IMR-90 (cell line): Measurements from ENCODE around the gene ZFPM1. TPM values are rescaled to one million over a fixed set of nuclear protein-coding genes. Genes with fewer than 3 reads are reported as not detected.

Experiments
- ATAC-seq: fragments of 200-7000 bp; cut with Tn5 transposase; 2 replicates; pipeline ENCODE4 v1.9.1; 2020; ENCODE audit warnings: low read depth, mild to moderate bottlenecking, moderate library complexity
- BruUV-seq: library from RNA; stranded (reverse); fragments of 400-500 nt; replicated peaks from 2 replicates; lab custom pipeline; 2021; lab: Mats Ljungman, UMichigan
- CTCF ChIA-PET: fragments of 300-600 bp; formaldehyde crosslinking; extraction: SDS; loops from one replicate; lab custom pipeline; 2021; ENCODE audit warnings: antibody characterized with exemption; lab: Yijun Ruan, JAX
- POLR2A ChIA-PET: fragments of 300-600 bp; sonication (Branson Sonifier 250); formaldehyde crosslinking; loops from one replicate; lab custom pipeline; 2022; ENCODE audit warnings: antibody characterized with exemption; ENCODE audit not compliant: unreplicated experiment; lab: Charles Lee
- DNase-seq: peaks from one replicate; pipeline ENCODE4 v3.0.0; 2013
- H2AFZ ChIP-seq: replicated peaks from 2 replicates; pipeline ENCODE3; 2013; ENCODE audit warnings: low read length, mild to moderate bottlenecking; ENCODE audit not compliant: poor library complexity
- H2AK5ac ChIP-seq: 2 replicates; pipeline ENCODE4 v1.6.1; 2013; ENCODE audit warnings: low read depth, low read length, inconsistent platforms
- H2AK9ac ChIP-seq: replicated peaks from 2 replicates; pipeline ENCODE3; 2013; ENCODE audit warnings: mild to moderate bottlenecking, low read depth, low read length, moderate library complexity; ENCODE audit not compliant: poor library complexity
- H2BK120ac ChIP-seq: 2 replicates; pipeline ENCODE4 v1.6.1; 2013; ENCODE audit warnings: low read depth, low read length, inconsistent platforms
- H2BK15ac ChIP-seq: 3 replicates; pipeline ENCODE4 v1.6.1; 2013; ENCODE audit warnings: low read depth, low read length, inconsistent platforms
- H2BK20ac ChIP-seq: 2 replicates; pipeline ENCODE4 v1.6.1; 2013; ENCODE audit warnings: low read depth, mild to moderate bottlenecking, inconsistent platforms, low read length, moderate library complexity
- H2BK5ac ChIP-seq: 2 replicates; pipeline ENCODE4 v1.6.1; 2013; ENCODE audit warnings: mild to moderate bottlenecking, low read depth, low read length, inconsistent platforms; ENCODE audit not compliant: poor library complexity, severe bottlenecking
- H3K14ac ChIP-seq: replicated peaks from 2 replicates; pipeline ENCODE4 v1.6.1; 2013; ENCODE audit warnings: low read depth, low read length, inconsistent platforms
- H3K18ac ChIP-seq: 2 replicates; pipeline ENCODE4 v1.6.1; 2013; ENCODE audit warnings: low read depth, low read length, control low read depth
- H3K23ac ChIP-seq: 2 replicates; pipeline ENCODE4 v1.6.1; 2013; ENCODE audit warnings: low read depth, low read length, inconsistent platforms
- H3K27ac ChIP-seq: 2 replicates; pipeline ENCODE4 v1.5.1; 2013; ENCODE audit warnings: mild to moderate bottlenecking, control low read depth, low read length; ENCODE audit not compliant: insufficient read depth
- H3K27me3 ChIP-seq: 2 replicates; pipeline ENCODE4 v1.6.1; 2013; ENCODE audit warnings: low read length; ENCODE audit not compliant: control insufficient read depth, insufficient read depth
- H3K36me3 ChIP-seq: 2 replicates; pipeline ENCODE4 v1.6.1; 2013; ENCODE audit warnings: low read length, mixed read lengths; ENCODE audit not compliant: control insufficient read depth, insufficient read depth
- H3K4ac ChIP-seq: 2 replicates; pipeline ENCODE4 v1.6.1; 2013; ENCODE audit warnings: low read depth, low read length, inconsistent platforms
- H3K4me1 ChIP-seq: 2 replicates; pipeline ENCODE4 v1.6.1; 2013; ENCODE audit warnings: low read length, mixed read lengths; ENCODE audit not compliant: control insufficient read depth, insufficient read depth
- H3K4me2 ChIP-seq: 2 replicates; pipeline ENCODE4 v1.6.1; 2013; ENCODE audit warnings: low read depth, mild to moderate bottlenecking, control low read depth, low read length, moderate library complexity
- H3K4me3 ChIP-seq: 2 replicates; pipeline ENCODE4 v1.5.1; 2013; ENCODE audit warnings: low read depth, mild to moderate bottlenecking, control low read depth, low read length, moderate library complexity; ENCODE audit not compliant: insufficient read depth
- H3K56ac ChIP-seq: 2 replicates; pipeline ENCODE4 v1.6.1; 2013; ENCODE audit warnings: low read length, inconsistent platforms; ENCODE audit not compliant: insufficient read depth; ENCODE audit errors: extremely low read depth
- H3K79me1 ChIP-seq, 2 experiments: 2 replicates each; pipeline ENCODE4 v1.6.1; 2013; ENCODE audit warnings: low read length in 2 of 2, inconsistent platforms in 1 of 2, low read depth in 1 of 2
- H3K9ac ChIP-seq: 2 replicates; pipeline ENCODE4 v1.6.1; 2013; ENCODE audit warnings: low read depth, low read length, control low read depth
- H3K9me1 ChIP-seq: 2 replicates; pipeline ENCODE4 v1.6.1; 2013; ENCODE audit warnings: low read length, inconsistent platforms; ENCODE audit not compliant: insufficient read depth
- H3K9me3 ChIP-seq: 2 replicates; pipeline ENCODE4 v1.6.1; 2013; ENCODE audit warnings: low read length; ENCODE audit not compliant: control insufficient read depth, insufficient read depth
- H4K20me1 ChIP-seq: 2 replicates; pipeline ENCODE4 v1.6.1; 2013; ENCODE audit warnings: low read length, inconsistent platforms; ENCODE audit not compliant: insufficient read depth
- H4K5ac ChIP-seq: 2 replicates; pipeline ENCODE4 v1.6.1; 2013; ENCODE audit warnings: mild to moderate bottlenecking, low read depth, low read length, control low read depth
- H4K8ac ChIP-seq, 2 experiments: 2 replicates each; pipeline ENCODE4 v1.6.1; 2013; ENCODE audit warnings: low read depth in 2 of 2, low read length in 2 of 2, control low read depth in 1 of 2, inconsistent platforms in 1 of 2
- H4K91ac ChIP-seq: 2 replicates; pipeline ENCODE4 v1.6.1; 2013; ENCODE audit warnings: low read depth, low read length, inconsistent platforms; ENCODE audit not compliant: insufficient read depth
- CHD1 ChIP-seq: IDR thresholded peaks from 2 replicates; pipeline ENCODE4 v1.6.1; 2012; ENCODE audit warnings: low read depth, low read length, improper control_type of control experiment
- FOS ChIP-seq: fragments of 150-350 bp; IDR thresholded peaks from 2 replicates; pipeline ENCODE4 v1.6.1; 2016; ENCODE audit warnings: low read depth, low read length
- MAZ ChIP-seq: IDR thresholded peaks from 2 replicates; pipeline ENCODE4 v1.6.1; 2012; ENCODE audit warnings: low read depth, mild to moderate bottlenecking, low read length, improper control_type of control experiment, moderate library complexity, borderline replicate concordance
- MXI1 ChIP-seq: IDR thresholded peaks from 2 replicates; pipeline ENCODE4 v1.6.1; 2012; ENCODE audit warnings: low read depth, mild to moderate bottlenecking, low read length, moderate library complexity, borderline replicate concordance
- POLR2A ChIP-seq: IDR thresholded peaks from 2 replicates; pipeline ENCODE4 v1.6.1; 2012; ENCODE audit warnings: mild to moderate bottlenecking, low read depth, low read length
- RAD21 ChIP-seq: IDR thresholded peaks from 2 replicates; pipeline ENCODE4 v1.6.1; 2012; ENCODE audit warnings: low read length, improper control_type of control experiment
- WGBS, 2 experiments: methylation state at CpG; one replicate each; pipeline versions ENCODE4 v1.1.5 to v1.1.7; 2013; ENCODE audit warnings: missing lambda C conversion rate in 2 of 2; ENCODE audit not compliant: insufficient read length in 1 of 2; ENCODE audit errors: extremely low coverage in 2 of 2; 5-methylcytosine and 5-hydroxymethylcytosine counted together
- dilution Hi-C: fragments of 300-500 bp; cut with HindIII; formaldehyde crosslinking; loops from one replicate; pipeline ENCODE4 v1.14.3; 2018; ENCODE audit warnings: low sequenced_read_pairs; ENCODE audit not compliant: unreplicated experiment
- in situ Hi-C: fragments of 300-500 bp; cut with MboI; formaldehyde crosslinking; loops from 3 replicates; pipeline ENCODE4 v1.14.3; 2019; ENCODE audit warnings: low sequenced_read_pairs, inconsistent platforms, mixed read lengths
- intact Hi-C: fragments of 100-400 bp; cut with micrococcal nuclease; formaldehyde crosslinking; loops from 2 replicates; pipeline ENCODE4 v1.10.0; 2022
- polyA plus RNA-seq, 3 experiments: library from polyadenylated mRNA; depleted of rRNA; stranded (reverse); fragments of >200 nt; gene quantifications; 2 replicates each; pipeline ENCODE4 v1.2.3, GENCODE V29; 2012; ENCODE audit warnings: low replicate concordance in 1 of 3
- total RNA-seq: library from RNA; depleted of rRNA; stranded (reverse); fragments of >200 nt; gene quantifications from 2 replicates; pipeline ENCODE4 v1.2.3, GENCODE V29; 2012
- TF ChIP-seq, protein P1 (sequence below): fragments of 150-350 bp; IDR thresholded peaks from 2 replicates; pipeline ENCODE4 v1.6.1; 2017; ENCODE audit warnings: mild to moderate bottlenecking, antibody characterized with exemption, low read length, low read depth

Gene ZFPM1
- total and polyA plus RNA-seq, 2 of the 4 experiments (the other 2 are of a cell fraction): 0.36 to 1.1 TPM

- no peaks in the 10 kb centered on the region for H3K9me1 ChIP-seq
- no peak overlapping the region for H2BK120ac ChIP-seq
- no peak overlapping the region for H2AK5ac ChIP-seq
- POLR2A ChIA-PET: no interaction called here
- H2AK9ac ChIP-seq: no peak overlapping the region
- dilution Hi-C loops (no loop called here), intact Hi-C loops (no loop called here), in situ Hi-C loops (no loop called here)
- no peak overlapping the region for H3K9ac ChIP-seq
- 88% methylated on average over 14 of the region's 27 CpGs; no CpG with 5 or more reads in 1 of the 2 experiments for WGBS, 2 experiments
- no TSS peak for BruUV-seq
- H3K27me3 ChIP-seq: no peaks in the 10 kb centered on the region
- CTCF ChIA-PET: no interaction called here
- no peak for DNase-seq
- H3K14ac ChIP-seq: no peak overlapping the region
- H4K8ac ChIP-seq: no peak overlapping the region
- no peak overlapping the region for H3K4me2 ChIP-seq
- H3K4me1 ChIP-seq: peaks cover 12% of the 10 kb centered on the region
- H3K36me3 ChIP-seq: peaks cover 6% of the 10 kb centered on the region; the same call in 1 of the 2 replicates
- no peak for ATAC-seq
- no peak overlapping the region for H3K56ac ChIP-seq
- no peak overlapping the region for H2BK15ac ChIP-seq
- H3K9me3 ChIP-seq: no peaks in the 10 kb centered on the region
- TF ChIP-seq RAD21: no peak
- TF ChIP-seq, protein P1, sequence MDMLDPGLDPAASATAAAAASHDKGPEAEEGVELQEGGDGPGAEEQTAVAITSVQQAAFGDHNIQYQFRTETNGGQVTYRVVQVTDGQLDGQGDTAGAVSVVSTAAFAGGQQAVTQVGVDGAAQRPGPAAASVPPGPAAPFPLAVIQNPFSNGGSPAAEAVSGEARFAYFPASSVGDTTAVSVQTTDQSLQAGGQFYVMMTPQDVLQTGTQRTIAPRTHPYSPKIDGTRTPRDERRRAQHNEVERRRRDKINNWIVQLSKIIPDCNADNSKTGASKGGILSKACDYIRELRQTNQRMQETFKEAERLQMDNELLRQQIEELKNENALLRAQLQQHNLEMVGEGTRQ: no peak
- no peak for TF ChIP-seq MXI1
- no peak for TF ChIP-seq FOS
- no peak for TF ChIP-seq CHD1
- no peak for TF ChIP-seq MAZ
- no peak for TF ChIP-seq POLR2A
- H4K20me1 ChIP-seq: peaks cover 3% of the 10 kb centered on the region; the same call in 1 of the 2 replicates
- no peak overlapping the region for H3K18ac ChIP-seq
- H3K4ac ChIP-seq: no peak overlapping the region
- no peak overlapping the region for H3K27ac ChIP-seq
- H2BK5ac ChIP-seq: no peak overlapping the region
- H3K79me1 ChIP-seq: peaks cover 3 to 9% of the 10 kb centered on the region in 2 experiments; a peak in 2 of 4 replicates
- no peak overlapping the region for H2BK20ac ChIP-seq
- no peak overlapping the region for H4K5ac ChIP-seq
- no peak overlapping the region for H2AFZ ChIP-seq
- no peak overlapping the region for H4K91ac ChIP-seq
- H3K4me3 ChIP-seq: no peak overlapping the region
- H3K23ac ChIP-seq: no peak overlapping the region
Measured at GRCh38 chr16:88530051-88530857, 77.2 kb downstream of the ZFPM1 start.
